HCT116 (cell line): ENCODE measurements around the gene DPYD. TPM values are rescaled to one million over a fixed set of nuclear protein-coding genes. Genes with fewer than 3 reads are reported as not detected.

ENCODE experiments used
- ATAC-seq: fragments of 200-7000 bp; cut with Tn5 transposase; 2 replicates; pipeline ENCODE4 v1.9.1; 2020; ENCODE audit warnings: mild to moderate bottlenecking, moderate library complexity
- BruUV-seq: library from RNA; stranded (reverse); fragments of 400-500 nt; replicated peaks from 2 replicates; lab custom pipeline; 2021; lab: Mats Ljungman, UMichigan
- CTCF ChIA-PET: fragments of 300-600 bp; sonication (Branson Sonifier 250); formaldehyde crosslinking; loops from one replicate; lab custom pipeline; 2021; ENCODE audit warnings: antibody characterized with exemption; lab: Charles Lee
- POLR2A ChIA-PET: fragments of 300-600, 350-600 bp; sonication (Branson Sonifier 250); formaldehyde crosslinking; loops from one replicate; lab custom pipeline; 2021; ENCODE audit warnings: antibody characterized with exemption; lab: Charles Lee
- RAD21 ChIA-PET, 2 experiments: fragments of 300-600 bp; sonication (Branson Sonifier 250); formaldehyde crosslinking; loops; one replicate each; lab custom pipeline; 2023; ENCODE audit warnings: low total read pairs in 2 of 2; ENCODE audit not compliant: uncharacterized antibody in 2 of 2, unreplicated experiment in 2 of 2, low non-redundant PET in 1 of 2; lab: Charles Lee
- DNase-seq: peaks from one replicate; pipeline ENCODE4 v3.0.0-alpha.2; 2010; ENCODE audit warnings: low read depth, low spot score
- H2AFZ ChIP-seq: fragments of 200-600 bp; shearing (Covaris generic), sonication (generic); 2 replicates; pipeline ENCODE4 v1.6.1; 2017; ENCODE audit warnings: low read depth, mixed run types, mixed read lengths, antibody characterized with exemption, low read length; ENCODE audit not compliant: poor library complexity, severe bottlenecking
- H3K27ac ChIP-seq: 2 replicates; pipeline ENCODE4 v1.5.1; 2012; ENCODE audit warnings: low read depth, low read length
- H3K27me3 ChIP-seq: fragments of 200-600 bp; sonication (generic); 2 replicates; pipeline ENCODE4 v1.6.1; 2016; ENCODE audit warnings: mixed run types, low read length, mixed read lengths; ENCODE audit not compliant: insufficient read depth
- H3K36me3 ChIP-seq, 2 experiments: fragments of 200-500 bp in 1 of 2; fragments of 200-600 bp in 1 of 2; sonication (Bioruptor generic) in 1 of 2; sonication (generic) in 1 of 2; 2 replicates each; pipeline versions ENCODE4 v1.5.1 to v1.6.1; 2014 to 2016; ENCODE audit warnings: low read length in 2 of 2, inconsistent platforms in 1 of 2, mixed read lengths in 1 of 2, mixed run types in 1 of 2; ENCODE audit not compliant: insufficient read depth in 2 of 2, control insufficient read depth in 1 of 2
- H3K4me1 ChIP-seq, 2 experiments: fragments of 200-600 bp in 1 of 2; sonication (generic) in 1 of 2; 2 replicates each; pipeline versions ENCODE4 v1.5.1 to v1.6.1; 2012 to 2017; ENCODE audit warnings: low read length in 2 of 2, inconsistent platforms in 1 of 2, mild to moderate bottlenecking in 1 of 2, mixed read lengths in 1 of 2, mixed run types in 1 of 2, moderate library complexity in 1 of 2; ENCODE audit not compliant: insufficient read depth in 2 of 2, control insufficient read depth in 1 of 2
- H3K4me2 ChIP-seq: fragments of 200-600 bp; sonication (generic); 2 replicates; pipeline ENCODE4 v1.6.1; 2017; ENCODE audit warnings: mixed run types, low read length, mixed read lengths
- H3K4me3 ChIP-seq, 2 experiments: fragments of 200-600 bp in 1 of 2; sonication (generic) in 1 of 2; replicated peaks in 1 of 2; 2 replicates each; pipeline ENCODE4 v1.5.1; 2011 to 2016; ENCODE audit warnings: low read length in 2 of 2, control low read depth in 1 of 2, low read depth in 1 of 2, mild to moderate bottlenecking in 1 of 2, mixed read lengths in 1 of 2, mixed run types in 1 of 2
- H3K79me2 ChIP-seq: fragments of 200-600 bp; sonication (generic); 2 replicates; pipeline ENCODE4 v1.6.1; 2017; ENCODE audit warnings: mild to moderate bottlenecking, mixed run types, low read length, moderate library complexity, mixed read lengths; ENCODE audit not compliant: insufficient read depth
- H3K9ac ChIP-seq: fragments of 200-600 bp; sonication (generic); 2 replicates; pipeline ENCODE4 v1.6.1; 2016; ENCODE audit warnings: low read length, mixed read lengths
- H3K9me2 ChIP-seq: fragments of 200-600 bp; sonication (generic), shearing (Covaris generic); 2 replicates; pipeline ENCODE4 v1.6.1; 2017; ENCODE audit warnings: mixed run types, mild to moderate bottlenecking, moderate library complexity; ENCODE audit not compliant: insufficient read depth
- H3K9me3 ChIP-seq, 2 experiments: fragments of 200-500 bp in 1 of 2; fragments of 200-600 bp in 1 of 2; sonication (Bioruptor generic) in 1 of 2; sonication (generic) in 1 of 2; 2 replicates each; pipeline ENCODE4 v1.6.1; 2014 to 2017; ENCODE audit warnings: low read length in 2 of 2, mixed read lengths in 2 of 2, inconsistent platforms in 1 of 2, low read depth in 1 of 2, mild to moderate bottlenecking in 1 of 2, mixed run types in 1 of 2, moderate library complexity in 1 of 2; ENCODE audit not compliant: control insufficient read depth in 1 of 2, insufficient read depth in 1 of 2
- H4K20me1 ChIP-seq: fragments of 200-600 bp; sonication (generic), shearing (Covaris generic); 2 replicates; pipeline ENCODE4 v1.6.1; 2017; ENCODE audit warnings: mixed run types, mild to moderate bottlenecking, moderate library complexity; ENCODE audit not compliant: insufficient read depth
- CEBPB ChIP-seq: IDR thresholded peaks from 2 replicates; pipeline ENCODE4 v1.6.1; 2012; ENCODE audit warnings: low read depth
- EZH2 ChIP-seq: fragments of 200-600 bp; sonication (generic); IDR thresholded peaks from 2 replicates; pipeline ENCODE4 v1.6.1; 2017; ENCODE audit warnings: antibody characterized with exemption, mixed run types
- EZH2phosphoT487 ChIP-seq: fragments of 200-600 bp; IDR thresholded peaks from 2 replicates; pipeline ENCODE4 v1.6.1; 2018; ENCODE audit warnings: antibody characterized with exemption, borderline replicate concordance
- MAX ChIP-seq: IDR thresholded peaks from 2 replicates; pipeline ENCODE4 v1.6.1; 2012
- POLR2AphosphoS5 ChIP-seq: IDR thresholded peaks from 2 replicates; pipeline ENCODE4 v1.6.1; 2011; ENCODE audit warnings: mild to moderate bottlenecking, low read depth, low read length, moderate library complexity
- RAD21 ChIP-seq: IDR thresholded peaks from 2 replicates; pipeline ENCODE4 v1.6.1; 2012; ENCODE audit warnings: low read depth, mild to moderate bottlenecking
- SIN3A ChIP-seq: IDR thresholded peaks from 2 replicates; pipeline ENCODE4 v1.6.1; 2012; ENCODE audit warnings: low read depth
- SRF ChIP-seq: IDR thresholded peaks from 2 replicates; pipeline ENCODE4 v1.6.1; 2012; ENCODE audit warnings: low read depth
- TCF7L2 ChIP-seq: IDR thresholded peaks from 2 replicates; pipeline ENCODE4 v1.7.0; 2011; ENCODE audit warnings: borderline replicate concordance, inconsistent platforms; ENCODE audit not compliant: insufficient read depth, insufficient read length; ENCODE audit errors: extremely low read depth
- YY1 ChIP-seq: IDR thresholded peaks from 2 replicates; pipeline ENCODE4 v1.6.1; 2011; ENCODE audit warnings: low read length, low read depth, moderate library complexity, mild to moderate bottlenecking; ENCODE audit not compliant: insufficient replicate concordance; ENCODE audit errors: extremely low read depth
- ZBTB33 ChIP-seq: IDR thresholded peaks from 2 replicates; pipeline ENCODE4 v1.6.1; 2011; ENCODE audit warnings: mild to moderate bottlenecking, low read length, moderate library complexity; ENCODE audit not compliant: insufficient replicate concordance; ENCODE audit errors: extremely low read depth
- ZFX ChIP-seq: fragments of 450-650 bp; IDR thresholded peaks from 2 replicates; pipeline ENCODE4 v1.6.1; 2017
- ZNF274 ChIP-seq: fragments of 200-500 bp; sonication (Bioruptor generic); IDR thresholded peaks from 2 replicates; pipeline ENCODE4 v1.6.1; 2014; ENCODE audit warnings: mild to moderate bottlenecking, low read depth, low read length, inconsistent platforms
- intact Hi-C: fragments of 100-400 bp; cut with micrococcal nuclease; formaldehyde crosslinking; loops from 2 replicates; pipeline ENCODE4 v1.10.0; 2022
- total RNA-seq: library from RNA; stranded (reverse); gene quantifications from one replicate; pipeline ENCODE4 v1.2.1, GENCODE V29; 2021; ENCODE audit not compliant: unreplicated experiment

The DPYD gene
- total RNA-seq, 1 experiment from 2014 or later: 1.7 TPM

- no peak overlapping the region for H2AFZ ChIP-seq
- ATAC-seq: no peak
These were observed 44.8 kb downstream of the DPYD start for GRCh38 chr1:97875996-97876395.

GRCh38 chr1:97870589-97870988, 50.2 kb downstream of the DPYD start:
- TF ChIP-seq YY1 (no peak), EZH2phosphoT487 (no peak), POLR2AphosphoS5 (no peak), EZH2 (no peak), ZFX (no peak), ZBTB33 (no peak), ZNF274 (no peak), MAX (no peak), TCF7L2 (no peak), SIN3A (no peak)
- ATAC-seq: no peak
- Histone ChIP-seq H3K4me1 (no peaks in the 10 kb centered on the region), H3K27me3 (no peaks in the 10 kb centered on the region), H4K20me1 (no peaks in the 10 kb centered on the region), H3K9me2 (no peaks in the 10 kb centered on the region), H3K9ac (no peak overlapping the region), H3K79me2 (no peaks in the 10 kb centered on the region), H3K4me2 (no peak overlapping the region), H3K36me3 (no peaks in the 10 kb centered on the region), H3K9me3 (no peaks in the 10 kb centered on the region), H3K4me3 (no peak overlapping the region), H2AFZ (no peak overlapping the region), H3K27ac (no peak overlapping the region)
- no peak for DNase-seq
- POLR2A ChIA-PET: no interaction called here
- RAD21 ChIA-PET: no interaction called here
- intact Hi-C loops: no loop called here
- BruUV-seq: no TSS peak
- CTCF ChIA-PET: no interaction called here

More at GRCh38 chr1:97875996-97876395, 44.8 kb downstream of the DPYD start:
- Histone ChIP-seq H3K4me1 (no peaks in the 10 kb centered on the region), H3K4me3 (no peak overlapping the region), H3K27me3 (no peaks in the 10 kb centered on the region), H3K9ac (no peak overlapping the region), H3K27ac (no peak overlapping the region), H3K9me2 (no peaks in the 10 kb centered on the region), H3K4me2 (no peak overlapping the region), H3K9me3 (no peaks in the 10 kb centered on the region)
- ChIA-PET RAD21 (no interaction called here), POLR2A (no interaction called here)
- intact Hi-C loops: no loop called here
- no TSS peak for BruUV-seq
- TF ChIP-seq CEBPB (no peak), RAD21 (no peak), SRF (no peak)
- TF ChIP-seq, all 23 proteins: peak for 0
- CTCF ChIA-PET: no interaction called here
- no peak for DNase-seq
- H3K79me2 ChIP-seq: no peaks in the 10 kb centered on the region
- H4K20me1 ChIP-seq: no peaks in the 10 kb centered on the region
- H3K36me3 ChIP-seq: no peaks in the 10 kb centered on the region
